HG03095 (cell line): ENCODE measurements around the gene DNAH2.

Source experiments
- ATAC-seq: cut with Tn5 transposase; IDR thresholded peaks from one replicate; pipeline ENCODE4 v1.9.1; 2021; ENCODE audit warnings: moderate library complexity; ENCODE audit not compliant: unreplicated experiment

Gene DNAH2

DNA sequence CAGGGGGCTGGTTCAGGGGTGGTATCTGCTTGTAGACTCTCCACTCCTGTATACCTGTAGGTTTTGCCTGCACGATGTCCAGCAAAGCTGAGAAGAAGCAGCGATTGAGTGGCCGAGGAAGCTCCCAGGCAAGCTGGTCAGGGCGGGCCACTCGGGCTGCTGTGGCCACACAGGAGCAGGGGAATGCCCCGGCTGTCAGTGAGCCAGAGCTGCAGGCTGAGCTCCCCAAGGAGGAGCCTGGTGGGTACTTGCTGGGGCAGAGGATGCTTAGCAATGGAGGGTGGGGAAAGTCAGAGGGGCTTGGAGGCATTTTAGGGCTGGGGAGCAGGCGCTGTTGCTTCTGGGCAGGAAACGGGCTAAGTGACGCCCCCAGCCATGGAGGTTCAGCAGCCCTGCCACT, 2.1 kb downstream of the DNAH2 start:
- no peak for ATAC-seq

DNA sequence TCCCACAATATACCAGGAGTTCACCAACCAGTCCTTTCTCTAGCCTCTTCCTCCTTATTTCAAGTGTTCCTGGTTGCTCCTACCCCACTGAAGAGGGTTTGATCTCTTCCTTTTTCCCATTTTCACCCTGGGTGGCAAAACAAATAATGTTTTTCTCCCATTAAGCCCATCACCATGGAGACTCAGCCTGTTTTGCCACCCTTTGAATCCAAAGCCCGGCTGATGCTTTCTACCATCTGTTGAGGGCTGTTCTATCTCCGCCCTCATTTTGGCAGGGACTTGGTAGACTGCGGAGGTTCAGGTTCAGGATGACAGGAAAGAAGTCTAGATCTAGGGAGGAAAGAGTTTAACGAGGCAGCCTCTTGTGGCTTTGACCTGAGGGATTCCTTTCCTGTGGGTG, 2.6 kb downstream of the DNAH2 start:
- ATAC-seq: no peak

DNA sequence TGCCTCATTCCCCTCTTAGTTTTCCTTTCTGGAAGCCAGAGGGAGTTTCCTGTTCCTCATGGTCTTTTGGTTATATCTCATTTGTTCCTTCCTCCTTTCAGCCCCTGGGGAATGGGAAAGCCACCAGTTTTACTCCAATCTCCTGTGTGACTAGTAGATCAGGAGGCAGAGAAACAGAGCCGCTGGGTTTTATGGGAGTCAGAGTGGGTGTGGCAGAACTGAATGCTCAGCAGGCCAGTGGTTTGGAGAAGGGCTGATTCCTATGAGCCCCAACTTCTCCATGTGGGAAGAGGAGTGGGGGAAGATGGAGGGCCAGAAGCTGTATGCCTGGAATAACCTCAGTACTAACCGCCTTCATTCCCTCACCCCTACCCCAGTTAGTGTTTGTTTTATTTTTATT, 4.1 kb downstream of the DNAH2 start:
- no peak for ATAC-seq

DNA sequence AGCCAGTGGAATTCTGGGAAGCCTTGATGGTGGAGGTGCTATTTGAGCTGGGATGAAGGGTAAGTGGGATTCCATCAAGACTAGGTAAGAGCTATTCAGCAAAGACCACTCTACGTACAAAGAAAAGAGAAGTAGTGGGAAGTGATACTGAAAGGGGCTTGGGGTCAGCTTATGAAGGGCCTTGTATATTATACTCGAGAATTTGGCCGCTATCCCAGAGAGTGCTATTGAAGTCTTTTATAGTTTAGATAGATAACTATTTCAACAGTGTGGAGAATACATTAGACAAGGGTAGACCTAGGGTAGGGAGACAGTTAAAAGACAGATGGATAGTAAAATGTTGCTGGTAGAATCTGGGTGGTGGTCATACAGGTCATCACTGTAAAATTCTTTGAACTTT, 10.3 kb downstream of the DNAH2 start:
- ATAC-seq: no peak

DNA sequence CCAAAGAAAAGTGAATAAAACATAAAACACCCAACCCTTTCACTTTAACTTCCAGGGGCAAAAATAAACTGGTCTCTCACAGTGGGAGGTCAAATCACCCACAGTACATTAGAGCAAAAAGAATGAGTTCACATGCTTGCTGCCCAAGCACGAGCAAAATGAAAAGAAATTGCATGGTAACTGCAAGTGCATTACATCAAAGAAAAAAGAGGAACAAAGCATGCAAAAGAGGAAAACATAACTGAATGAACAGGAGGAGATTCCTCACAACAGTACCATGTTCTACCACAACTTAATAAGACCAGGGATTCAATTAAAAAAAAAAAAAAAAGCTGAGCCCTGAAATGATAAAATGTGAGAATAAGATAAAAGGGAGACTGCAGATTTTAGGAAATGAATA, 12.3 kb downstream of the DNAH2 start:
- no peak for ATAC-seq

DNA sequence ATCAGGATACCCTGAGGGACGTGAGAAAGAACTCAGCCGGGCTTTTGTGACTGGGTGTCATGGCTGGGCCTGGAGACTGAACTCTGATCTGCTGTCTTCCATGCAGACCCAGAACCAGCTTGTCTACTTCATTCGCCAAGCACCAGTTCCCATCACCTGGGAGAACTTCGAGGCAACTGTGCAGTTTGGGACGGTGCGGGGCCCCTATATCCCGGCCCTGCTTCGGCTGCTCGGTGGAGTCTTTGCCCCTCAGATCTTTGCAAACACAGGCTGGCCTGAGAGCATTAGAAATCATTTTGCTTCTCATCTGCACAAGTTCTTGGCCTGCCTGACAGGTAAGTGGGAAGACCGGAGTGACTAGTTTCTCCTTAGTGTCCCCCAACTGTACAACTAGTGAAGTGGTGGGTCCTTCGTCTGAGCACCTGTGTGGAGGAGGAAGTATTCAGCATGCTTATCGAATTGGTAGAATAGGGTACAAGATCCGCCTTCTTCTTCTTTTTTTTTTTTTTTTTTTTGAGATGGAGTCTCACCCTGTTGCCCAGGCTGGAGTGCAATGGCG, 15.5 kb downstream of the DNAH2 start:
- ATAC-seq: no peak

DNA sequence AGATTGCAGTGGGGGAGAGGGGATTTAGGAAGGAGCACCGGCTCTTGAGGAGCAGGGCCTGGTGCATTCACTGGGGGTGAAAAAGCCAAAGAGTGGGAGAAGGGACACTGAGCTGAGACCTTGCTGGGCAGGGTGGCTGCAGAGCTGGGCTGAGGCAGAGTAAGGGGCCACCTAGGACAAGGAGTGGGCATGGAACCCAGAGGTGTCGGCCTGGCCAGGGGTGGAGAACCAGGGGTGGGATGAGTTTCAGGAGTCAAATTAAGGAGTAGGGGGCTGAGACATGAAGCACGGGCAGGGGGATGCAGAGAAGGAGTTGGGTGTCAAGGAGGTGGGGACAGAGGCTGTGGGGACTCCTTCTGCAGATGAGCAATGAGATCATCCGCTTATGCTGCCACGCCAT, 20.1 kb downstream of the DNAH2 start:
- ATAC-seq: no peak

DNA sequence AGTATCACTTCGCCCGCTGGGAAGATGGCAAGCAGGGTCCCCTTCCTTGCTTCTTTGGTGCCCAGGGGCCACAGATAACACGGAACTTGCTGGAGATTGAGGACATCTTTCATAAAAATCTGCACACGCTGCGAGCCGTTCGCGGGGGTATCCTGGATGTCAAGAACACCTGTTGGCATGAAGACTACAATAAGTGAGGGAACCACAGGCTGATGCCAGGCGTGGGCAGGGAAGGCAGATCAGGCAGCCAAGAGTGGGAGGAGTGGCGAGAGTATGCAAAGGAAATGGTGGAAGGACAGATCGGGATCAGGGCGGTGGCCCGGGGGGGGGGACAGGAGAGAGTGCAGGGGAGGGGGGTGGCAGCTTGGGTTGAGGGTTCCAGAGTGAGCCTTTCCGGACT, 22.2 kb downstream of the DNAH2 start:
- ATAC-seq: no peak

DNA sequence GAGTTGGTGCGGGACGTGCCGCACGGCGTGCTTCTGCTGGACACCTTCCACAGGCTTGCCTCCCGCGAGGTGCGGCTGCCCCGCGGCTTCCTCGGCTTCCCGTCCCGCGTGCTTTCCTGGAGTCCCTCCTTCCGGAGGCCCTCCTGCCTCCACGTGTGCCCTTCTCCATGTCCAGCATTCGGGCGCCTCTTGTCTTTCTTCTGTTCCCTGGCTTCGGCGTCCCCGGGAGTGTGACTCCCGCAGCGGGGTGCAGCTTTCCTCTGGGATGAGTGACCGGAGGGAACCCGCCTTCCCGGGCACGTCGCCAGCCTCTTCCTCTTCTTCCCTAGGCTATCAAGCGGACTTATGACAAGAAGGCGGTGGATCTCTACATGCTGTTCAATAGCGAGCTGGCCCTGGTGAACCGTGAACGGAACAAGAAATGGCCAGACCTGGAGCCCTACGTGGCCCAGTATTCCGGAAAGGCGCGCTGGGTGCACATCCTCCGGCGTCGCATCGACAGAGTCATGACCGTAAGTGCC, 23.0 kb downstream of the DNAH2 start:
- ATAC-seq: no peak

DNA sequence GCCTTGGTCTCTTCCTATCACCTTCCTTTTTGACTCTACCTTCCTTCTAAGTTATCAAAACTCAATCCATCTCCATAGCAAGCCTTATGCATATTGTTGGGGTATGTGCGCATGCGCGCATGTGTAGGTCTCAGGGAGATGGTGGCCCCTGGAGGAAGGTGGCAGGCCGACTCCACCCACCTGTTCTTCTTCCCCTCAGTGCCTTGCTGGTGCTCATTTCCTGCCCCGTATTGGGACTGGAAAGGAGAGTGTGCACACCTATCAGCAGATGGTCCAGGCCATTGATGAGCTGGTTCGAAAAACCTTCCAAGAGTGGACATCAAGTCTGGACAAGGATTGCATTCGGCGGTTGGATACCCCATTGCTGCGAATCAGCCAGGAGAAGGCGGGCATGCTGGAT, 25.2 kb downstream of the DNAH2 start:
- no peak for ATAC-seq

DNA sequence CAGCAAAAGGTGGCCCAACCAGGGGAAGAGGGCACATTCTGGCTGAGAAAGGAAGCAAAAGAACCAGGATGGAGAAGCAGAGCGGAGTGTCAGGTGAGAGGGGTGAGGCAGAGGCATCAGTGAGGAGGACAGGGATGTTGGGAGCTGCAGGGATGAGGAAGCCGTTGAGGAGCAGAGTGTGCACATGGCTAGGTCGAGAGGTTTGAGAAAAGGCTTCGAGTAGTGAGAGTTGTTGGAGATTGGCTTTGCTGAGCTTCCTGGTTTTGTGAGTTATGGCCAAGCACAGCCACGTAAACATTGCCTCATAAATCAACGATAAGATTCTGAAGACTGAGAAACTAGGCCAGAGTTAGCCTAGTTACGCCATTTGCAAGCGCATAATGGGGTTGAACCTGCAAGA, 26.9 kb downstream of the DNAH2 start:
- ATAC-seq: no peak

DNA sequence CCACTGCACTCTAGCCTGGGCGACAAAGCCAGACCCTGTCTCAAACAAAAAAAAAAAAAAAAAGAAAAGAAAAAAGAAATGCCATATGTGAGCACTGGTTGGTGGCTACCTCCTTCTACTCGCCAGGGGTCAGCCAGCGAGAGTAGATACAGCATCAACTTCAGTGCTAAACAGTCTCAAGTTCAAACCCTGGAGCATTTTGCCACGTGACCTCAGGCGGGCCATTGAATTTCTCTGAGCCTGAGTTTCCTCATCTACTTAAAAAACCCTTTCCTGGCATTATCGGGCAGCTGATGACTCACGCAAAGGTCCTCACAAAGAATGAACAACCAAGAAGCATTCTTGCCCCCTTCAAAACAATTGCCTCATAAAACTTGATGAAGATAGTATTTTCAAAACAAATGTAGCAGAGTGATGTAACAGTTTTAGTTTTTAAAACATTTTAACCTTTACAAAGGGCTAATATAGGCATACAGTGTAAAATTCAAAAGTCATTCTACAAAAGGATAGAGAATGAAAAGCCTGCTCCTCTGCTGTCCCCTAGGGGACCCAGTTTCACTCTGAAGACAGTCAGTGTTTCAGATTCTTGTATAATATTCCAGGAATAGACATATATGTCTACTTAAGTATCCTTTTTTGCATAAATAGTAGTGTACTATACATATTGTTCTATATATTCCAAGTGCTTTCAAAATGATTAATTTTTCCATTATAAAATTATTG, 28.4 kb downstream of the DNAH2 start:
- ATAC-seq: no peak

DNA sequence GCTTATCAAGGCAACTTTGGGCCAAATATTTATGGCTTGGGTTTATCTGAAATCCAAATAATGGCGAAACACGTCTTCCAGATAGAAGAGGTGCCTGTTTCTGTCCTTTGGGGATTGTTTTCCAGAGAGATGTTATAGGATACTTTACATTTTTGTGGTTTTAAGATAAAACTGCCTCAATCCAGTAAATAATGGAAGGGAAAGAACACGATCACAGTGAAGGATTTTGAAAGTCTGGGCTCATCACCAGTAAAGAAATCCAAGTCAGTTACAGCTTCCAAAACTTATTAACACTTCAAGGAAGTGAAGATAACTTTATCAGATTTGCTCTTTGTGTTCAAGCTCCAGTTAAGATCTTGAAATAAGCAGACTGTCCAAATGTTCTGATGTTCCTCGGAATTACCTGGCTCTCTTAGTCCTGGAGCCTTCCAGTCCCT, 30.1 kb downstream of the DNAH2 start:
- no peak for ATAC-seq

DNA sequence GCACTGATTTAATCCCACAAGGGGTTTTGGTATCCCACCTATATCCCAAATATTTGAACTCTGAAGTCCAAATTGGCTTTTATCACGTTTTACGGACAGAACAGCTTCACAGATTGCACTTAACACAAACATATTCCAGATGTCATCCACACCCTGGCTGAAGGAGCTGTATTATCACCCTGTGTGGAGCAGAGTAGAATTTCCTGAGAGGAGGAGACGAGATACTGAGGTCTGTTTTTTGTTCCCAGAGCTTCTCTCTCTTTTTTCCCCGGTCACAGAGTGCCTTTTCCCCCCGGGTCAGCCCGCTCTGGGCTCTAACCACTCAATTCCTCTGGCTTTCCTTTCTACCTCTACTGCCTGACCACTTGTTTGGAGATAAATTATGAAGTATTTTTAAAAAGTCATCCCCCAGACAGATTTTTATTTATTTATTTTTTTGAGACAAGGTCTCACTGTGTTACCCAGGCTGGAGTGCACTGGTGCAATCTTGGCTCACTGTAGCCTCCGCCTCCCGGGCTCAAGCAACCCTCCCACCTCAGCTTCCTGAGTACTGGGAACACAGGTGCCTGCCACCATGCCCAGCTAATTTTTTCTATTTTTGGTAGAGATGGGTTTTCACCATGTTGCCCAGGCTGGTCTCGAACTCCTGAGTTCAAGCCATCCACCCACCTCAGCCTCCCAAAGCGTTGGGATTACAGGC, 30.7 kb downstream of the DNAH2 start:
- no peak for ATAC-seq

DNA sequence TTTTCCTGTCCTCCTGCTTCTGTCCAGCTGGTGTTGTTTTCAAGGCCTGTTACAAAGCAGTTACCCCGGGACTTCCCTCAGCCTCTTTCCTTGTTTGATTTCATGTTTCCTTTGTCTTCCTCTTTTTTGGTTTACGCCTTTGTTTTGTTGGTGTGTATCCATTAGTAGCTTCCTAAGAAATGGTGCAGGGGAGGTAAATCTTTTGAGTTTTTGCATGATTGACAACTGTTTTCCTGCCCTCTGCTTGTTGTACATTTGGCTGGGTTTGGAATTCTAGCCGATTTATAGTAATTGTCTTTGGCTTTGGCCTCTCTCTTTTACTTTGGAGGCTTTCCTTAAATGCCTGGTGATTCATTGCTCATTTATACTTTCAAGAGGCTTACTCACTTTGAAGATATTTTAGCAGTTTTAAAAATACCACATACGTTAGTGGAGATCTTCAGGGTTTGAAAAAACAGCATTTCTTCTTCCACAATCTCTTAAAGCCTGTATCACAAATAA, 32.8 kb downstream of the DNAH2 start:
- ATAC-seq: no peak

DNA sequence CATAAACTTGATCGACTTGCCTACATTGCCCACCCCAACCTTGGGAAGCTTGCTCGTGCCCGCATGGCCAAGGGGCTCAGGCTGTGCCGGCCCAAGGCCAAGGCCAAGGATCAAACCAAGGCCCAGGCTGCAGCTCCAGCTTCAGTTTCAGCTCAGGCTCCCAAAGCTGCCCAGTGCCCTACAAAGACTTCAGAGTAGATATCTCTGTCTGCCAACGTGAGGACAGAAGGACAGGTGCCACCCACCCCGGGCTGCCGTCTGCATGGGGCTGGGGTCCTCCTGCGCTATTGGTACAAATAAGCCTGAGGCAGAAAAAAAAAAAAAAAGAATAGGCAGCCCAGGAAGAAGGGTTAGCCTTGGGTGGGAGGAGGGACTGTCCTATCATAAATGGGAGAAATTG, 37.1 kb downstream of the DNAH2 start:
- ATAC-seq: no peak

DNA sequence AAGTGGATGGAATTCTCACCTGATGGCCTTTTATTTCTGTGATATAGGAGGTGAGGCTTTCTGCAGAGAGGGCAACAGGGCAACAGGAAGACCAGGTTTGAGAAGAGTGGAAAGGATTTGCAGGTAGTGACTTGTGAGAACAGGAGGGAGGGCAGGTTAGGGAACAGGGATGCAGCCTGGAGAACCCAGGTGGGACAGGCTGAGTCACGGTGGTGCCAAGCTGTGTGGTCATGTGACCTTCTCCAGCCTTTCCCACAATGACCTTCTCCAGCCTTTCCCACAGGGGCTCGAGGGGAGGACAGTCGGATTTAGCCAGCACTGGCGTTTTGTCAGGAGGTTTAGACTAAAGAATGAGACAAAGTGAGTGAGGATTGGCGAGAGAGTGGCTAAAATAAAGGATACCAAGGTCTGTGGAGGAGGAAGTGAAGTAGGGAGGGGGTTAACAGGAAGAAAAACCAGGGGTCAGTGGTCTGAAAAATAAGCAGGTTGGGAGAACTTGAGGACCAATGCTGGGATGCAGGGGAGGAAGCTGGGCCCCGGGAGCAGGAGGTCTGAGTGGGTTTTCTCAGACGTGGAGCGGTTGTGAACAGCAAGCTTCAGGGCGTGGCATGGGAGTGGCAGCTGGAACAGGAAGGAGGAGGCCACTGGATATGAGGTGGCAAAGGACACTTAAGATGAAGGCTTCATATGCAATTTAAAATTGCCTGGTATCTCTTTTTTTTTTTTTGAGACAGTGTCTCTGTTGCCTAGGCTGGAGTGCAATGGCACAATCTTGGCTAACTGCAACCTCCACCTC, 37.7 kb downstream of the DNAH2 start:
- no peak for ATAC-seq

DNA sequence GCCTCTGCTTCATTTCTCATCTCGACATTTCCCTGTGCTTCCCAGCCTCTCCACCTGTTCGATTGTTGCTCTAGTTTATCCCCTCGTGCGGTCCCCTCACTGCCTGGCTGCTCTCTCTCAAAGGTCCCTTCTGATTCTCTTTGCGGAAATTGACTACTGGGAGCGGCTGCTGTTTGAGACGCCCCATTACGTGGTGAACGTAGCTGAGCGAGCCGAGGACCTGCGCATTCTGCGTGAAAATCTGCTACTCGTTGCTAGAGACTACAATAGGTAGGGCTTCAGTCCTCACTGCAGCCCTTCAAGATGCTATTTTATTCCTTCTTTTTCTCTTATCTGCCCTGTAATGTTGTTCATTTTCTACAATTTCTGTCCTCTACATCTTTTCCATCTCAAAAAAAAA, 39.4 kb downstream of the DNAH2 start:
- ATAC-seq: no peak

DNA sequence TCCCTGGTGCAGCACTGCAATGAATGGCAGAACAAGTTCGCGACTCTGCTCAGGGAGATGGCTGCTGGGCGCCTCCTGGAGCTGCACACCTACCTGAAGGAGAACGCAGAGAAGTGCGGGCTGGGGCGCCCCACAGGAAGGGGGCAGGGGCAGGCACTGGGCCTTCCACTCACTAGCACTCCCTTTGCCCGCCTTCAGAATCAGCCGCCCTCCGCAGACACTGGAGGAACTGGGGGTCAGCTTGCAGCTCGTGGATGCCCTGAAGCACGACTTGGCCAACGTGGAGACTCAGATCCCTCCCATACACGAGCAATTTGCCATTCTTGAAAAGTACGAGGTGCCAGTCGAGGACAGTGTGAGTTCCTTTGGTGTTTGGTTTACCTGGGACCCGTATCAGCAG, 46.4 kb downstream of the DNAH2 start:
- no peak for ATAC-seq

DNA sequence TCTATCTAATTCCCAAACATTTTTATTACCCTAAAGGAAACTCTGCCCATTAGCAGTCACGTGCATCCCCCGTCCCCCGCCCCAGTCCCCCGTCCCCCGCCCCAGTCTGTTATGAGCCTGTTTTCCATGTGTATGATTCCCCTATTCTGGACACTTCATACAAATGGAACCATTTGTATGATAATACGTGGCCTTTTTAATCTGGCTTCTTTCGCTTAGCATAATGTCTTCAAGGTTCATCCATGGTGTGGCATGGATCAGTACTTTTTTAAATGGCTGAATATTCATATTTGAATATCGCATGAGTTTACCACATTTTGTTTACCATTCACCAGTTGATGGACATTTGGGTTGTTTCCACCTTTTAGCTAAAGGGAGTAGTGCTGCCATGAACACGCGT, 49.5 kb downstream of the DNAH2 start:
- ATAC-seq: no peak

DNA sequence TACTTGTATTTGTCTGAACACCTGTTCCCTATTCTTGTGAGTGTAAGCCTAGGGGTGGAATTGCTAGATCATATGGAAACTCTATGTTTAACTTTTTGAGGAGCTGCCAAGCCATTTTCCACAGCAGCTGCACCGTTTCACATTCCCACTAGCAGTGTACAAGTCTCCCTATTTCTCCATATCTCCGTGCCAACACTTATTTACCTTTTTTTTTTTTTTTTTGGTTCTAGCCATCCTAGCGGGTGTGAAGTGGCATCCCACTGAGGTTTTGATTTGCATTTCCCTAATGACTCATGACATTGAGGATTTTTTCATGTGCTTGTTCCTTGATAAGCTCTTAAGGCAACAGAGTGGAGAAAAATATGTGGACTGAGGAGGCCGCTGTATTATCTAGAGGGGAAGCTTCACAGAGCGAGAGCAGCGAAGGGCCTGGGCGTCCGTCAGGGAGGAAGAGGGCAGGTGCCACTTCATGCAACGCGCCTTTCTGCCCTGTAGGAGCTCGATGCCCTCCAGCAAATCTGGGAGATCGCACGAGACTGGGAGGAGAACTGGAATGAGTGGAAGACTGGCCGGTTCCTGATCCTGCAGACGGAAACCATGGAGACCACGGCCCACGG, 50.0 kb downstream of the DNAH2 start:
- no peak for ATAC-seq
